ENCODE data around the gene PIAS2.
"Not testable (repeated sequence)": the region's sequence is repeated elsewhere in the genome, so short reads cannot be mapped to it uniquely, and the experiment has no call there.

The PIAS2 gene

GRCh38 chr18:46830633-46831032 is 86.7 kb downstream of the PIAS2 start:
- DNase-seq = no peak

- DNase-seq = no peak
Observed at GRCh38 chr18:46829947-46830346, 87.4 kb downstream of the PIAS2 start.

GRCh38 chr18:46829531-46829930 is 87.8 kb downstream of the PIAS2 start:
- no peak for DNase-seq

- peak; percentile 32 for DNase-seq
Observed at GRCh38 chr18:46821856-46822711, 95.2 kb downstream of the PIAS2 start.

GRCh38 chr18:46820863-46821262 is 96.4 kb downstream of the PIAS2 start:
- DNase-seq = no peak

GRCh38 chr18:46815661-46816060 is 101.6 kb downstream of the PIAS2 start:
- no peak for DNase-seq

- no peak for DNase-seq
Observed at GRCh38 chr18:46814399-46814798, 102.9 kb downstream of the PIAS2 start.

- no peak for DNase-seq
Observed at GRCh38 chr18:46812311-46812710, 105.0 kb downstream of the PIAS2 start.

- no peak for DNase-seq
Observed at GRCh38 chr18:46810481-46811000, 106.8 kb downstream of the PIAS2 start.

- no peak for DNase-seq
Observed at GRCh38 chr18:46809145-46809544, 108.2 kb downstream of the PIAS2 start.

- not testable (repeated sequence) for DNase-seq
Observed at GRCh38 chr18:46795945-46796344, 121.4 kb downstream of the PIAS2 start.

- DNase-seq = no peak
Observed at GRCh38 chr18:46794607-46795006, 122.7 kb downstream of the PIAS2 start.

GRCh38 chr18:46793565-46793964 is 123.7 kb downstream of the PIAS2 start:
- no peak for DNase-seq

- no peak for DNase-seq
Observed at GRCh38 chr18:46789088-46789487, 128.2 kb downstream of the PIAS2 start.

- no peak for DNase-seq
Observed at GRCh38 chr18:46787674-46788073, 129.6 kb downstream of the PIAS2 start.

- DNase-seq = no peak
Observed at GRCh38 chr18:46772357-46772756, 144.9 kb downstream of the PIAS2 start.

GRCh38 chr18:46771141-46771540 is 146.2 kb downstream of the PIAS2 start:
- no peak for DNase-seq

- no peak for DNase-seq
Observed at GRCh38 chr18:46770708-46771107, 146.6 kb downstream of the PIAS2 start.

GRCh38 chr18:46768166-46768921 is 149.0 kb downstream of the PIAS2 start:
- DNase-seq = no peak

- no peak for DNase-seq
Observed at GRCh38 chr18:46767217-46767616, 150.1 kb downstream of the PIAS2 start.

- no peak for DNase-seq
Observed at GRCh38 chr18:46764586-46764985, 152.7 kb downstream of the PIAS2 start.

- DNase-seq = no peak
Observed at GRCh38 chr18:46761059-46761769, 156.1 kb downstream of the PIAS2 start.

GRCh38 chr18:46759890-46760289 is 157.4 kb downstream of the PIAS2 start:
- no peak for DNase-seq
